Neuronal stem cell (in vitro differentiated cells): ENCODE measurements around the gene B9D2.

ENCODE experiments used
- DNase-seq: peaks from one replicate; pipeline ENCODE4 v3.0.0-alpha.2; 2013; ENCODE audit warnings: low spot score
- H2AFZ ChIP-seq: one replicate; pipeline ENCODE4 v1.6.1; 2013; ENCODE audit warnings: mild to moderate bottlenecking, low read length, inconsistent platforms
- H2AK5ac ChIP-seq: 2 replicates; pipeline ENCODE4 v1.6.1; 2013; ENCODE audit warnings: low read depth, mild to moderate bottlenecking, inconsistent platforms, low read length, moderate library complexity, mixed read lengths
- H2BK120ac ChIP-seq: 2 replicates; pipeline ENCODE4 v1.6.1; 2013; ENCODE audit warnings: low read depth, mild to moderate bottlenecking, inconsistent platforms, low read length, moderate library complexity, mixed read lengths
- H2BK12ac ChIP-seq: one replicate; pipeline ENCODE4 v1.6.1; 2013; ENCODE audit warnings: low read length, inconsistent platforms
- H2BK15ac ChIP-seq: 2 replicates; pipeline ENCODE4 v1.6.1; 2013; ENCODE audit warnings: mild to moderate bottlenecking, low read length, inconsistent platforms, mixed read lengths
- H2BK5ac ChIP-seq: one replicate; pipeline ENCODE4 v1.6.1; 2013; ENCODE audit warnings: inconsistent platforms, mild to moderate bottlenecking, low read length, moderate library complexity
- H3K14ac ChIP-seq: one replicate; pipeline ENCODE4 v1.6.1; 2013; ENCODE audit warnings: low read length, inconsistent platforms
- H3K18ac ChIP-seq: 2 replicates; pipeline ENCODE4 v1.6.1; 2013; ENCODE audit warnings: low read length, inconsistent platforms
- H3K23ac ChIP-seq: 2 replicates; pipeline ENCODE4 v1.6.1; 2013; ENCODE audit warnings: low read depth, mild to moderate bottlenecking, mixed read lengths, low read length, inconsistent platforms; ENCODE audit not compliant: poor library complexity
- H3K27ac ChIP-seq: replicated peaks from 3 replicates; pipeline ENCODE4 v1.5.1; 2013; ENCODE audit warnings: low read length, inconsistent platforms
- H3K27me3 ChIP-seq, 3 experiments: 2 replicates each; pipeline ENCODE4 v1.6.1; 2013; ENCODE audit warnings: low read length in 3 of 3, mild to moderate bottlenecking in 2 of 3, inconsistent platforms in 1 of 3, low read depth in 1 of 3, mixed read lengths in 1 of 3, moderate library complexity in 1 of 3; ENCODE audit not compliant: control insufficient read depth in 3 of 3, insufficient read depth in 3 of 3
- H3K36me3 ChIP-seq, 2 donors: replicated peaks in 1 of 2; 2 replicates each; pipeline ENCODE4 v1.6.1; 2013; ENCODE audit warnings: low read length in 2 of 2; ENCODE audit not compliant: control insufficient read depth in 2 of 2, insufficient read depth in 2 of 2
- H3K4ac ChIP-seq: 2 replicates; pipeline ENCODE4 v1.6.1; 2013; ENCODE audit warnings: inconsistent platforms, mild to moderate bottlenecking, low read length, moderate library complexity
- H3K4me1 ChIP-seq, 2 donors: 1 replicate in 1 of 2; 2 replicates in 1 of 2; pipeline ENCODE4 v1.6.1; 2013; ENCODE audit warnings: low read length in 2 of 2, low read depth in 1 of 2; ENCODE audit not compliant: control insufficient read depth in 2 of 2, insufficient read depth in 1 of 2
- H3K4me2 ChIP-seq: one replicate; pipeline ENCODE4 v1.6.1; 2013; ENCODE audit warnings: mild to moderate bottlenecking, low read length, inconsistent platforms; ENCODE audit not compliant: insufficient read depth, poor library complexity, severe bottlenecking
- H3K4me3 ChIP-seq, 2 donors: 2 replicates each; pipeline ENCODE4 v1.5.1; 2013; ENCODE audit warnings: low read length in 2 of 2, mild to moderate bottlenecking in 2 of 2, inconsistent platforms in 1 of 2, moderate library complexity in 1 of 2
- H3K79me1 ChIP-seq: one replicate; pipeline ENCODE4 v1.6.1; 2013; ENCODE audit warnings: low read depth, mild to moderate bottlenecking, inconsistent platforms, low read length, moderate library complexity
- H3K9ac ChIP-seq: one replicate; pipeline ENCODE4 v1.6.1; 2013; ENCODE audit warnings: mild to moderate bottlenecking, low read depth, low read length, inconsistent platforms; ENCODE audit not compliant: poor library complexity
- H3K9me3 ChIP-seq, 2 donors: replicated peaks in 1 of 2; 2 replicates each; pipeline versions ENCODE3 to v1.6.1; 2013; ENCODE audit warnings: low read length in 2 of 2, mild to moderate bottlenecking in 2 of 2, inconsistent platforms in 1 of 2, low read depth in 1 of 2, mixed read lengths in 1 of 2, moderate library complexity in 1 of 2; ENCODE audit not compliant: control insufficient read depth in 2 of 2, insufficient read depth in 1 of 2
- H4K8ac ChIP-seq: one replicate; pipeline ENCODE4 v1.6.1; 2013; ENCODE audit warnings: low read depth, mild to moderate bottlenecking, inconsistent platforms, low read length, moderate library complexity
- H4K91ac ChIP-seq: one replicate; pipeline ENCODE4 v1.6.1; 2013; ENCODE audit warnings: low read length, low read depth, mild to moderate bottlenecking, inconsistent platforms; ENCODE audit not compliant: poor library complexity
- WGBS, 2 donors: extraction: QIAGEN DNeasy Blood & Tissue Kit; methylation state at CpG; one replicate each; pipeline ENCODE4 v1.1.7; 2013; ENCODE audit warnings: missing lambda C conversion rate in 2 of 2, mixed read lengths in 1 of 2; ENCODE audit not compliant: insufficient read length in 2 of 2, insufficient replicate concordance in 1 of 2; ENCODE audit errors: extremely low coverage in 2 of 2; 5-methylcytosine and 5-hydroxymethylcytosine counted together

Gene B9D2

GRCh38 chr19:41339936-41340335 is 24.0 kb downstream of the B9D2 start:
- Histone ChIP-seq H3K4me2 (no peak overlapping the region), H3K18ac (no peak overlapping the region), H3K9ac (no peak overlapping the region), H3K27ac (no peak overlapping the region), H2AFZ (no peak overlapping the region), H3K27me3 (no peaks in the 10 kb centered on the region), H2AK5ac (no peak overlapping the region), H3K4ac (no peak overlapping the region), H2BK120ac (no peak overlapping the region), H3K23ac (no peak overlapping the region), H3K4me3 (no peak overlapping the region), H3K79me1 (no peaks in the 10 kb centered on the region), H4K91ac (no peak overlapping the region), H3K4me1 (no peaks in the 10 kb centered on the region), H3K9me3 (no peaks in the 10 kb centered on the region), H2BK15ac (no peak overlapping the region), H2BK5ac (no peak overlapping the region), H2BK12ac (no peak overlapping the region), H3K36me3 (peaks cover 0 to 26% of the 10 kb centered on the region in 2 donors), H3K14ac (no peak overlapping the region), H4K8ac (no peak overlapping the region)
- no CpG with 5 or more reads among the region's 5 CpGs for WGBS, 2 donors
- DNase-seq, result no peak

GRCh38 chr19:41335467-41335866 is 28.5 kb downstream of the B9D2 start:
- Histone ChIP-seq H3K4me2 (no peak overlapping the region), H3K23ac (no peak overlapping the region), H3K27ac (no peak overlapping the region), H2BK15ac (no peak overlapping the region), H3K4me3 (no peak overlapping the region), H3K18ac (no peak overlapping the region), H3K27me3 (peaks cover 0 to 17% (median 0%) of the 10 kb centered on the region in 3 experiments), H2AK5ac (no peak overlapping the region), H2AFZ (no peak overlapping the region), H3K36me3 (peaks cover 0 to 1% of the 10 kb centered on the region in 2 donors), H2BK5ac (no peak overlapping the region), H4K8ac (no peak overlapping the region), H3K9ac (no peak overlapping the region), H3K4ac (no peak overlapping the region), H2BK120ac (no peak overlapping the region), H3K9me3 (no peaks in the 10 kb centered on the region), H4K91ac (no peak overlapping the region), H2BK12ac (no peak overlapping the region), H3K4me1 (peaks cover 0 to 2% of the 10 kb centered on the region in 2 donors), H3K79me1 (no peaks in the 10 kb centered on the region), H3K14ac (no peak overlapping the region)
- no peak for DNase-seq
- WGBS, 2 donors, result no CpG with 5 or more reads among the region's 10 CpGs

DNA sequence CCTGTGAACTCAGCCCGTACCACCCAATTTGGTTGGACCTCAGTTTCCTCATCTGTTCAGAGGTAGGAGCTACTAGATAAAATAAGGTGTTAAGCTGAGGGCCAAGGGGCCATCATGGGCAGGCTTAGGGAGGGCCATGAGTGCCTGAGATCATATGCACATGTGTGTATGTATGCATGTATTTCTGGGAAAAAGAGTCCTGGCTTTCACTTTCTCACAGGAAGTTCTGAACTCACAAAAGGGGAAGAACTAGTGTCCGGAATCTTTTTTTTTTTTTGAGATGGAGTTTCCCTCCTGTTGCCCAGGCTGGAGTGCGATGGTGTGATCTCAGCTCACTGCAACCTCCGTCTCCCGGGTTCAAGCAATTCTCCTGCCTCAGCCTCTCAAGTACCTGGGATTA is 29.2 kb downstream of the B9D2 start:
- H2AK5ac ChIP-seq, result no peak overlapping the region
- no peak overlapping the region for H3K14ac ChIP-seq
- H3K4me3 ChIP-seq, result no peak overlapping the region
- no peaks in the 10 kb centered on the region for H3K36me3 ChIP-seq
- H3K79me1 ChIP-seq, result no peaks in the 10 kb centered on the region
- H3K9ac ChIP-seq, result no peak overlapping the region
- no peak overlapping the region for H2AFZ ChIP-seq
- no peak overlapping the region for H2BK12ac ChIP-seq
- H3K18ac ChIP-seq, result no peak overlapping the region
- H3K27ac ChIP-seq, result no peak overlapping the region
- H3K4me2 ChIP-seq, result no peak overlapping the region
- peaks cover 0 to 18% (median 0%) of the 10 kb centered on the region in 3 experiments for H3K27me3 ChIP-seq
- DNase-seq, result no peak
- H2BK15ac ChIP-seq, result no peak overlapping the region
- peaks cover 0 to 2% of the 10 kb centered on the region in 2 donors for H3K4me1 ChIP-seq
- H3K9me3 ChIP-seq, result no peaks in the 10 kb centered on the region
- no peak overlapping the region for H3K23ac ChIP-seq
- no peak overlapping the region for H4K8ac ChIP-seq
- no peak overlapping the region for H4K91ac ChIP-seq
- H2BK120ac ChIP-seq, result no peak overlapping the region
- no CpG with 5 or more reads among the region's 5 CpGs for WGBS, 2 donors
- no peak overlapping the region for H2BK5ac ChIP-seq
- no peak overlapping the region for H3K4ac ChIP-seq

DNA sequence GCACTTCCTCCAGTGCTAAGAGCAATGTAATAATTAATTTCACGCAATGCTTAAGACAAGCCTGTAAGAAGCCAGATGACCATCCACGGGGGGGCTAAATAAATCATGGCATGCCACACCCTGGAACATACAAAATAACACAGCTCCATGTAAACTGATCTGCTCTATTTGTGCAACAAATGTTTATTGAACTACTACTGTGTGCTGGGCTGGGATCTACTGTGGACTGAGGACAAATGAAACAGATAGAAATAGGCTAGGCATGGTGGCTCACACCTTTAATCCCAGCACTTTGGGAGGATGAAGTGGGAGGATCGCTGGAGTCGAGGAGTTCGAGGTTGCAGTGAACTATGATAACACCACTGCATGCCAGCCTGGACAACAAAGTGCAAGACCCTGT is 31.5 kb downstream of the B9D2 start:
- Histone ChIP-seq H2AK5ac (no peak overlapping the region), H3K4me3 (no peak overlapping the region), H3K14ac (no peak overlapping the region), H3K27me3 (peaks cover 0 to 23% (median 0%) of the 10 kb centered on the region in 3 experiments), H3K23ac (no peak overlapping the region), H2AFZ (no peak overlapping the region), H2BK12ac (no peak overlapping the region), H4K8ac (no peak overlapping the region), H3K4me2 (no peak overlapping the region), H2BK120ac (no peak overlapping the region), H4K91ac (no peak overlapping the region), H3K18ac (no peak overlapping the region), H3K4ac (no peak overlapping the region), H3K36me3 (peaks cover 0 to 3% of the 10 kb centered on the region in 2 donors), H3K79me1 (no peaks in the 10 kb centered on the region), H2BK15ac (no peak overlapping the region), H3K9me3 (no peaks in the 10 kb centered on the region), H3K4me1 (peaks cover 0 to 5% of the 10 kb centered on the region in 2 donors), H3K27ac (no peak overlapping the region), H2BK5ac (no peak overlapping the region), H3K9ac (no peak overlapping the region)
- WGBS, 2 donors, result no CpG with 5 or more reads among the region's 5 CpGs
- DNase-seq, result no peak
